ENCODE results near the gene TEF. TPM values are rescaled to one million over a fixed set of nuclear protein-coding genes. Genes with fewer than 3 reads are reported as not detected.

Gene TEF
- polyA plus RNA-seq, 1 of the 3 experiments (the other 2 are of a cell fraction): 3.6 TPM

DNA sequence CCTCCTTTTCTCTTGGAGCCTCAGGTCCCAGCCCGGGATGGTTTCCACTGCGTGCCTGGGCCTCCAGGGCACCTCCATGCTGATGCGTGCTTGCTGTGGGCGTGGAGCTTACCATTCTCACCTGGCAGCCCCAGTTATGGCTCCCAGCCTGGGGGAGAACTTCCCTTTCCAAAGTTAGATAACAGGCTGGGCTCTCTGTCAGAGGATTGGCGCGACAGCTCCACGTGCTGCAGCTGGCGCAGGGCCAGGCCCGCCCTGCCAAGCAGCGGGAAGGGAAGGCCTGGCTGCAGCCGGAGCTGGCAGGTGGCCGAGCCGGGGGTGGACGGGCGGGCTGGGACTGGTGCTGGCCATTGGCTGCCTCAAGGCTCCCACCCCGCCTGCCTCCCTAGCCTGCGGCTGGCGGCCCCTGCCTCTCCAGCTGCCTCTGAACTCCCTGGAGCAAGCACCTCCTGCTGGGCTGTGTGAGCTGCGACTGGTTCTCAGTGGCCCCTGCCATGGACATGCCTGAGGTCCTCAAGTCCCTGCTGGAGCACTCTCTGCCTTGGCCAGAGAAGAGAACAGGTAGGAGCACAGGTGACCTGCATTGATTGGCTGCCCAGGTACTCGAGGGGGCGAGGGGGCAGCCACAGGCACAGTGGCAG, 14.6 kb upstream of the TEF start:
- no peaks in the 10 kb centered on the region for H3K27me3 ChIP-seq (ENCODE audit: insufficient read depth)
- H3K27ac ChIP-seq (ENCODE audit: low read depth in 2 of 2, low read length in 1 of 2): peak overlapping the region in 1 of 2 experiments; percentile 43; a peak in 1 of 4 replicates
- peaks cover 0 to 17% of the 10 kb centered on the region in 2 experiments; a peak in 1 of 4 replicates for H3K4me1 ChIP-seq (ENCODE audit: control insufficient read depth in 1 of 2, insufficient read depth in 2 of 2, low read depth in 1 of 2, low read length in 1 of 2)
- no peaks in the 10 kb centered on the region for H3K36me3 ChIP-seq (replicated peaks in 1 of 2; ENCODE audit: control insufficient read depth in 1 of 2, insufficient read depth in 2 of 2, low read length in 1 of 2)
- DNase-seq: peak; percentile 91
- peak overlapping the region; percentile 71 for H3K4me2 ChIP-seq
- H3K79me2 ChIP-seq (ENCODE audit: insufficient read depth): no peaks in the 10 kb centered on the region
- H3K9ac ChIP-seq: no peak overlapping the region
- no peaks in the 10 kb centered on the region for H3K9me3 ChIP-seq
- no peak overlapping the region for H2AFZ ChIP-seq (ENCODE audit: low read depth)
- no peaks in the 10 kb centered on the region for H4K20me1 ChIP-seq (ENCODE audit: insufficient read depth)
- ChIA-PET POLR2A (interaction anchor here (0.9 to 1.1 kb wide), 2 partner anchors 14 to 80 kb away, joined by 3 to 4 read pairs; no protein-coding TSS in a partner anchor), CTCF (interaction anchor here (1.1 to 1.9 kb wide), 4 partner anchors 15 to 36 kb away, joined by 3 to 6 read pairs (median 4); partner anchors contain the start of gene TEF)
- H3F3A ChIP-seq (replicated peaks; ENCODE audit: insufficient read depth): no peaks in the 10 kb centered on the region
- H3K9me2 ChIP-seq: no peaks in the 10 kb centered on the region
- TF ChIP-seq, protein P1, sequence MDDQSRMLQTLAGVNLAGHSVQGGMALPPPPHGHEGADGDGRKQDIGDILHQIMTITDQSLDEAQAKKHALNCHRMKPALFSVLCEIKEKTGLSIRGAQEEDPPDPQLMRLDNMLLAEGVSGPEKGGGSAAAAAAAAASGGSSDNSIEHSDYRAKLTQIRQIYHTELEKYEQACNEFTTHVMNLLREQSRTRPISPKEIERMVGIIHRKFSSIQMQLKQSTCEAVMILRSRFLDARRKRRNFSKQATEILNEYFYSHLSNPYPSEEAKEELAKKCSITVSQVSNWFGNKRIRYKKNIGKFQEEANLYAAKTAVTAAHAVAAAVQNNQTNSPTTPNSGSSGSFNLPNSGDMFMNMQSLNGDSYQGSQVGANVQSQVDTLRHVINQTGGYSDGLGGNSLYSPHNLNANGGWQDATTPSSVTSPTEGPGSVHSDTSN (IDR thresholded peaks at IDR 0.05): peak; percentile 65
- TF ChIP-seq RFX5 (IDR thresholded peaks at IDR 0.05; ENCODE audit: low read length) (no peak), NFIC (IDR thresholded peaks at IDR 0.05; ENCODE audit: borderline replicate concordance) (peak; percentile 93), USF2 (IDR thresholded peaks at IDR 0.05; ENCODE audit: borderline replicate concordance, low read depth, low read length) (peak; percentile 83), MEF2A (IDR thresholded peaks at IDR 0.05; ENCODE audit: borderline replicate concordance, low read depth) (no peak), USF1 (IDR thresholded peaks at IDR 0.05; ENCODE audit: borderline replicate concordance, low read depth) (peak; percentile 93), SIN3A (IDR thresholded peaks at IDR 0.05; ENCODE audit: borderline replicate concordance, low read depth, low read length) (0 out of 2 replicates have a peak, but pooled peaks have one; percentile 36), CTCF (IDR thresholded peaks at IDR 0.05) (peak; percentile 39), SMC3 (IDR thresholded peaks at IDR 0.05; ENCODE audit: low read depth, low read length) (0 out of 2 replicates have a peak, but pooled peaks have one; percentile 16), MXI1 (IDR thresholded peaks at IDR 0.05; ENCODE audit: low read depth, low read length) (peak; percentile 95), ELF1 (IDR thresholded peaks at IDR 0.05) (no peak)
- TF ChIP-seq, protein P2, sequence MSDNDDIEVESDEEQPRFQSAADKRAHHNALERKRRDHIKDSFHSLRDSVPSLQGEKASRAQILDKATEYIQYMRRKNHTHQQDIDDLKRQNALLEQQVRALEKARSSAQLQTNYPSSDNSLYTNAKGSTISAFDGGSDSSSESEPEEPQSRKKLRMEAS (IDR thresholded peaks at IDR 0.05; ENCODE audit: low read depth): peak; percentile 92
- TF ChIP-seq, protein P3, sequence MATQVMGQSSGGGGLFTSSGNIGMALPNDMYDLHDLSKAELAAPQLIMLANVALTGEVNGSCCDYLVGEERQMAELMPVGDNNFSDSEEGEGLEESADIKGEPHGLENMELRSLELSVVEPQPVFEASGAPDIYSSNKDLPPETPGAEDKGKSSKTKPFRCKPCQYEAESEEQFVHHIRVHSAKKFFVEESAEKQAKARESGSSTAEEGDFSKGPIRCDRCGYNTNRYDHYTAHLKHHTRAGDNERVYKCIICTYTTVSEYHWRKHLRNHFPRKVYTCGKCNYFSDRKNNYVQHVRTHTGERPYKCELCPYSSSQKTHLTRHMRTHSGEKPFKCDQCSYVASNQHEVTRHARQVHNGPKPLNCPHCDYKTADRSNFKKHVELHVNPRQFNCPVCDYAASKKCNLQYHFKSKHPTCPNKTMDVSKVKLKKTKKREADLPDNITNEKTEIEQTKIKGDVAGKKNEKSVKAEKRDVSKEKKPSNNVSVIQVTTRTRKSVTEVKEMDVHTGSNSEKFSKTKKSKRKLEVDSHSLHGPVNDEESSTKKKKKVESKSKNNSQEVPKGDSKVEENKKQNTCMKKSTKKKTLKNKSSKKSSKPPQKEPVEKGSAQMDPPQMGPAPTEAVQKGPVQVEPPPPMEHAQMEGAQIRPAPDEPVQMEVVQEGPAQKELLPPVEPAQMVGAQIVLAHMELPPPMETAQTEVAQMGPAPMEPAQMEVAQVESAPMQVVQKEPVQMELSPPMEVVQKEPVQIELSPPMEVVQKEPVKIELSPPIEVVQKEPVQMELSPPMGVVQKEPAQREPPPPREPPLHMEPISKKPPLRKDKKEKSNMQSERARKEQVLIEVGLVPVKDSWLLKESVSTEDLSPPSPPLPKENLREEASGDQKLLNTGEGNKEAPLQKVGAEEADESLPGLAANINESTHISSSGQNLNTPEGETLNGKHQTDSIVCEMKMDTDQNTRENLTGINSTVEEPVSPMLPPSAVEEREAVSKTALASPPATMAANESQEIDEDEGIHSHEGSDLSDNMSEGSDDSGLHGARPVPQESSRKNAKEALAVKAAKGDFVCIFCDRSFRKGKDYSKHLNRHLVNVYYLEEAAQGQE (IDR thresholded peaks at IDR 0.05; ENCODE audit: low read depth, low read length): no peak
- H3K4me3 ChIP-seq (ENCODE audit: low read depth in 2 of 2, low read length in 1 of 2): peak overlapping the region in 1 of 2 experiments; percentile 19; a peak in 1 of 4 replicates
- WGBS (ENCODE audit: low lambda C conversion rate): no CpG with 5 or more reads among the region's 21 CpGs

Measured in SK-N-SH (cell line).